Measurements from ENCODE around the gene ADGRE1. TPM values are rescaled to one million over a fixed set of nuclear protein-coding genes. Genes with fewer than 3 reads are reported as not detected.

Gene ADGRE1
- total and polyA plus RNA-seq, 2 of the 8 experiments (the other 6 are each of a cell fraction or from before 2014, with no cell fraction given): not detected

DNA sequence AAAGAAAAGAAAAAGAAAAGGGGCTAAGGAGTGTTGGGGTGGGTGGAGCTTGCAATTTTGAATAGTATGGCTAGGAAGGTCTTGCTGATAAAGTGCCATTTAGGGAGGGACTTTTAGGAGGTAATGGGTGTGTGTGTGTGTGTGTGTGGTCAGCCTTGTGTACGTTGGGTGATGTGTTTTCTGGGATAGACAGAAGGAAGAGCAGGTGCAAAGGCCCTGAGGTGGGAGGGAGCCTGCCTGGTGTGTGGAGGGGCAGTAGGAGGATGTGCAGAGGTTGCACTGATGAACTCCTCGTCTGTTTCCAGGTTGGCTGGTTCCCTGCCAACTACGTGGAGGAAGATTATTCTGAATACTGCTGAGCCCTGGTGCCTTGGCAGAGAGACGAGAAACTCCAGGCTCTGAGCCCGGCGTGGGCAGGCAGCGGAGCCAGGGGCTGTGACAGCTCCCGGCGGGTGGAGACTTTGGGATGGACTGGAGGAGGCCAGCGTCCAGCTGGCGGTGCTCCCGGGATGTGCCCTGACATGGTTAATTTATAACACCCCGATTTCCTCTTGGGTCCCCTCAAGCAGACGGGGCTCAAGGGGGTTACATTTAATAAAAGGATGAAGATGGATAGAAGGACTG, 30.5 kb upstream of the ADGRE1 start:
- no peak overlapping the region for H3K18ac ChIP-seq (ENCODE audit: extremely low read depth, low read length)
- no peak overlapping the region for H3K27ac ChIP-seq (ENCODE audit: low read depth, low read length)
- no peak overlapping the region for H2BK120ac ChIP-seq (replicated peaks; ENCODE audit: low read depth, low read length)
- DNase-seq (ENCODE audit: low read depth in 1 of 2, low spot score in 2 of 2) (no peak), FAIRE-seq (no peak)
- H3K23me2 ChIP-seq (ENCODE audit: low read depth, low read length): peaks cover 3% of the 10 kb centered on the region; the same call in 1 of the 2 replicates
- no peak overlapping the region for H3K9ac ChIP-seq (replicated peaks in 1 of 4; ENCODE audit: extremely low read depth in 1 of 4, low read depth in 3 of 4, low read length in 3 of 4)
- TF ChIP-seq TAF7 (optimal IDR thresholded peaks at IDR 0.05; ENCODE audit: borderline replicate concordance, low read depth, low read length): no peak
- no peak for TF ChIP-seq CREB1 (IDR thresholded peaks at IDR 0.05)
- TF ChIP-seq CTBP2 (IDR thresholded peaks at IDR 0.05; ENCODE audit: borderline replicate concordance, insufficient read depth, insufficient read length, low read length): no peak
- TF ChIP-seq BRCA1 (IDR thresholded peaks at IDR 0.05; ENCODE audit: low read depth, low read length): no peak
- no peak for TF ChIP-seq GABPA (IDR thresholded peaks at IDR 0.05; ENCODE audit: borderline replicate concordance, insufficient read depth, low read length)
- no peak for TF ChIP-seq MAFK (IDR thresholded peaks at IDR 0.05; ENCODE audit: low read depth, low read length)
- TF ChIP-seq RBBP5 (IDR thresholded peaks at IDR 0.05; ENCODE audit: borderline replicate concordance, low read depth, low read length): no peak
- no peak for TF ChIP-seq NANOG (IDR thresholded peaks at IDR 0.05; ENCODE audit: insufficient read depth, low read depth, low read length, poor library complexity, severe bottlenecking)
- TF ChIP-seq CBX5 (IDR thresholded peaks at IDR 0.05; ENCODE audit: low read depth, low read length): no peak
- TF ChIP-seq JUN (IDR thresholded peaks at IDR 0.05; ENCODE audit: low read depth, low read length): no peak
- TF ChIP-seq SAP30 (IDR thresholded peaks at IDR 0.05; ENCODE audit: insufficient read depth, insufficient replicate concordance, low read length): no peak
- no peak for TF ChIP-seq SIX5 (IDR thresholded peaks at IDR 0.05; ENCODE audit: low read depth, low read length)
- 79% methylated on average over 9 of the region's 14 CpGs; no CpG with 5 or more reads in 1 of the 2 experiments for WGBS, 2 experiments (ENCODE audit: extremely low coverage in 1 of 2, insufficient coverage in 1 of 2, insufficient read length in 1 of 2, insufficient replicate concordance in 2 of 2, low coverage in 1 of 2, low lambda C conversion rate in 2 of 2, missing lambda C conversion rate in 1 of 2)
- no peak overlapping the region for H3K23ac ChIP-seq (ENCODE audit: insufficient read length)
- ChIA-PET CTCF (ENCODE audit: partially characterized antibody) (interaction anchor here (1.0 kb wide), 1 partner anchor 11 kb away, joined by 3 read pairs; no protein-coding TSS in a partner anchor), POLR2A (ENCODE audit: partially characterized antibody) (no interaction called here)
- H2BK12ac ChIP-seq (ENCODE audit: low read depth, low read length): no peak overlapping the region
- H4K91ac ChIP-seq (replicated peaks; ENCODE audit: insufficient read length, low read length): no peak overlapping the region
- H2AFZ ChIP-seq (ENCODE audit: low read length): no peak overlapping the region
- H2AK5ac ChIP-seq (ENCODE audit: low read depth, low read length): no peak overlapping the region
- no peak overlapping the region for H3K56ac ChIP-seq (replicated peaks; ENCODE audit: insufficient read length, low read depth, low read length)
- no peak overlapping the region for H3K4ac ChIP-seq (replicated peaks; ENCODE audit: insufficient read length, low read depth, low read length)
- H4K8ac ChIP-seq (ENCODE audit: extremely low read depth, insufficient read depth, low read length): no peak overlapping the region
- no peak overlapping the region for H4K5ac ChIP-seq (ENCODE audit: insufficient read length, low read depth, low read length)
- no peaks in the 10 kb centered on the region for H3K36me3 ChIP-seq (ENCODE audit: control insufficient read depth in 2 of 4, insufficient read depth in 4 of 4, low read length in 3 of 4)
- H3K79me1 ChIP-seq (ENCODE audit: low read depth, low read length): no peaks in the 10 kb centered on the region
- no peak overlapping the region for H2BK5ac ChIP-seq (ENCODE audit: low read depth, low read length)
- H2BK20ac ChIP-seq (ENCODE audit: low read length): no peak overlapping the region
- H3K9me3 ChIP-seq (ENCODE audit: insufficient read depth in 2 of 2, low read depth in 1 of 2, low read length in 1 of 2): peaks cover 15 to 35% of the 10 kb centered on the region in 2 experiments
- no peak overlapping the region for H2BK15ac ChIP-seq (ENCODE audit: low read length)
- no peak overlapping the region for H3K4me3 ChIP-seq (ENCODE audit: extremely low read depth in 1 of 4, insufficient read depth in 2 of 4, low read depth in 3 of 4, low read length in 4 of 4)
- H4K20me1 ChIP-seq (replicated peaks in 1 of 2; ENCODE audit: control insufficient read depth in 1 of 2, insufficient read depth in 2 of 2, low read length in 2 of 2): no peaks in the 10 kb centered on the region
- H3K4me1 ChIP-seq (replicated peaks in 1 of 4; ENCODE audit: control insufficient read depth in 3 of 4, insufficient read depth in 4 of 4, low read length in 3 of 4): no peaks in the 10 kb centered on the region
- no peaks in the 10 kb centered on the region for H3K27me3 ChIP-seq (replicated peaks in 1 of 4; ENCODE audit: control insufficient read depth in 3 of 4, extremely low read depth in 1 of 4, insufficient read depth in 3 of 4, low read length in 3 of 4)
- no peak overlapping the region for H3K4me2 ChIP-seq (ENCODE audit: insufficient read depth in 1 of 2, low read depth in 2 of 2, low read length in 2 of 2)
- no peaks in the 10 kb centered on the region for H3K79me2 ChIP-seq (ENCODE audit: control insufficient read depth in 1 of 2, insufficient read depth in 2 of 2, low read length in 2 of 2)
- H3K14ac ChIP-seq (ENCODE audit: insufficient read length): no peak overlapping the region

Measured in H1 (cell line).